Lower leg skin (tissue), 3 donors: Measurements from ENCODE around the gene RABEP2.

ENCODE experiments used
- CTCF ChIP-seq, 3 donors: fragments of 450-650 bp; IDR thresholded peaks; one replicate each; pipeline ENCODE4 v1.5.1; 2016; ENCODE audit warnings: antibody characterized with exemption in 3 of 3, mild to moderate bottlenecking in 3 of 3, moderate library complexity in 2 of 3
- POLR2A ChIP-seq, 2 donors: fragments of 450-650 bp; IDR thresholded peaks; one replicate each; pipeline ENCODE4 v1.6.1; 2016 to 2017; ENCODE audit warnings: antibody characterized with exemption in 2 of 2, mild to moderate bottlenecking in 1 of 2, moderate library complexity in 1 of 2

GRCh38 chr16:28910086-28911031 is 14.7 kb downstream of the RABEP2 start:
- TF ChIP-seq CTCF (IDR thresholded peaks at IDR 0.05) = no peak
- no peak for TF ChIP-seq POLR2A (IDR thresholded peaks at IDR 0.05)
